ENCODE data around the gene CLEC1B. TPM values are rescaled to one million over a fixed set of nuclear protein-coding genes. Genes with fewer than 3 reads are reported as not detected.

Gene CLEC1B
- total and polyA plus RNA-seq, 2 donors (not counting 3 experiments of a cell fraction or from before 2014, with no cell fraction given): not detected

GRCh38 chr12:9943240-9943639 lies 55.7 kb downstream of the CLEC1B start:
- POLR2A ChIA-PET: no interaction called here
- H3K4me1 ChIP-seq (ENCODE audit: control insufficient read depth, extremely low read depth, insufficient read depth, low read length): no peaks in the 10 kb centered on the region
- CTCF ChIA-PET: interaction anchor here (0.9 kb wide), 1 partner anchor 67 kb away, joined by 3 read pairs; no protein-coding TSS in a partner anchor
- no peaks in the 10 kb centered on the region for H4K20me1 ChIP-seq (replicated peaks; ENCODE audit: control insufficient read depth, extremely low read depth, insufficient read depth, low read length)
- H3K36me3 ChIP-seq (ENCODE audit: control insufficient read depth in 2 of 2, extremely low read depth in 1 of 2, insufficient read depth in 2 of 2, low read length in 2 of 2): no peaks in the 10 kb centered on the region
- TF ChIP-seq EZH2 (IDR thresholded peaks at IDR 0.05; ENCODE audit: borderline replicate concordance, low read depth, low read length, severe bottlenecking) (no peak), POLR2AphosphoS5 (IDR thresholded peaks at IDR 0.05; ENCODE audit: insufficient read depth, low read depth, low read length) (no peak), CTCF (IDR thresholded peaks at IDR 0.05; ENCODE audit: extremely low read depth in 1 of 2, insufficient read depth in 1 of 2, low read depth in 1 of 2, low read length in 2 of 2) (no peak), MAX (IDR thresholded peaks at IDR 0.05; ENCODE audit: insufficient read depth, insufficient read length) (no peak), JUN (IDR thresholded peaks at IDR 0.05; ENCODE audit: borderline replicate concordance, insufficient read depth, insufficient read length, low read depth) (no peak), MYC (IDR thresholded peaks at IDR 0.05; ENCODE audit: low read depth, low read length) (no peak), GATA2 (IDR thresholded peaks at IDR 0.05; ENCODE audit: insufficient read depth, insufficient read length, low read depth, low read length) (no peak)
- FAIRE-seq: no peak
- dilution Hi-C loops (cut with MboI; ENCODE audit: extremely low pct_ligation_motif_present, low sequenced_read_pairs) (no loop called here), intact Hi-C loops (cut with micrococcal nuclease) (no loop called here)
- H3K9ac ChIP-seq (replicated peaks; ENCODE audit: extremely low read depth, insufficient read depth, low read length): no peak overlapping the region
- no peak overlapping the region for H3K27ac ChIP-seq (ENCODE audit: insufficient read depth, low read depth, low read length)
- H3K79me2 ChIP-seq (ENCODE audit: control insufficient read depth, insufficient read depth, low read length): no peaks in the 10 kb centered on the region
- H3K4me2 ChIP-seq (ENCODE audit: insufficient read depth, low read length): no peak overlapping the region
- H3K27me3 ChIP-seq (ENCODE audit: control insufficient read depth in 2 of 2, insufficient read depth in 2 of 2, low read length in 2 of 2): peaks cover 5 to 14% of the 10 kb centered on the region in 2 experiments
- H2AFZ ChIP-seq (ENCODE audit: low read depth, low read length): peak overlapping the region; percentile 7
- no peaks in the 10 kb centered on the region for H3K9me1 ChIP-seq (replicated peaks; ENCODE audit: control insufficient read depth, extremely low read depth, insufficient read depth, low read length)
- no peak overlapping the region for H3K4me3 ChIP-seq (replicated peaks in 1 of 3; ENCODE audit: insufficient read depth in 1 of 3, low read depth in 1 of 3, low read length in 3 of 3)
- no TSS peak for BruUV-seq (replicated peaks)
- no peak for DNase-seq (ENCODE audit: low read depth, low spot score)
- H3K9me3 ChIP-seq (replicated peaks; ENCODE audit: control insufficient read depth, insufficient read depth, low read length): no peaks in the 10 kb centered on the region

Other genes with a start within 250 kb of the CLEC1B start
- 0.49 and 1.2 TPM in 2 replicates for gene CD69, start 238.2 kb downstream of the CLEC1B start, total RNA-seq
- gene CD69, start 238.2 kb downstream of the CLEC1B start, polyA plus RNA-seq: 2.9 and 4.4 TPM in 2 replicates
- not detected in 2 replicates for gene KLRF1, start 171.6 kb downstream of the CLEC1B start, total RNA-seq
- not detected in 2 replicates for gene KLRF1, start 171.6 kb downstream of the CLEC1B start, polyA plus RNA-seq
- gene CLEC2B, start 129.8 kb downstream of the CLEC1B start, total RNA-seq: 16.4 and 18.3 TPM in 2 replicates
- 4.4 and 6.7 TPM in 2 replicates for gene CLEC2B, start 129.8 kb downstream of the CLEC1B start, polyA plus RNA-seq
- not detected in 2 replicates for gene KLRF2, start 117.6 kb downstream of the CLEC1B start, total RNA-seq
- gene KLRF2, start 117.6 kb downstream of the CLEC1B start, polyA plus RNA-seq: not detected in 2 replicates
- gene CLEC2A, start 66.8 kb downstream of the CLEC1B start, total RNA-seq: not detected in 2 replicates
- gene CLEC2A, start 66.8 kb downstream of the CLEC1B start, polyA plus RNA-seq: not detected in 2 replicates
- not detected in 2 replicates for gene CLEC12A, start 27.7 kb downstream of the CLEC1B start, total RNA-seq
- not detected in 2 replicates for gene CLEC12A, start 27.7 kb downstream of the CLEC1B start, polyA plus RNA-seq
- 1.2 TPM in 2 replicates for gene CLEC12B, start 11.5 kb upstream of the CLEC1B start, total RNA-seq
- 1.8 and 3.7 TPM in 2 replicates for gene CLEC12B, start 11.5 kb upstream of the CLEC1B start, polyA plus RNA-seq
- not detected in 2 replicates for gene CLEC9A, start 31.6 kb upstream of the CLEC1B start, total RNA-seq
- not detected in 2 replicates for gene CLEC9A, start 31.6 kb upstream of the CLEC1B start, polyA plus RNA-seq
- gene CLEC1A, start 99.9 kb upstream of the CLEC1B start, total RNA-seq: 22.5 and 24.2 TPM in 2 replicates
- 21.2 and 22.0 TPM in 2 replicates for gene CLEC1A, start 99.9 kb upstream of the CLEC1B start, polyA plus RNA-seq
- not detected in 2 replicates for gene CLEC7A, start 131.1 kb upstream of the CLEC1B start, total RNA-seq
- gene CLEC7A, start 131.1 kb upstream of the CLEC1B start, polyA plus RNA-seq: not detected in 2 replicates
- not detected in 2 replicates for gene OLR1, start 173.0 kb upstream of the CLEC1B start, total RNA-seq
- not detected in 2 replicates for gene OLR1, start 173.0 kb upstream of the CLEC1B start, polyA plus RNA-seq
- 0.24 TPM in 1 of 2 replicates, not detected in the other for gene TMEM52B, start 179.9 kb upstream of the CLEC1B start, total RNA-seq
- gene TMEM52B, start 179.9 kb upstream of the CLEC1B start, polyA plus RNA-seq: not detected in 2 replicates
- gene GABARAPL1, start 213.8 kb upstream of the CLEC1B start, total RNA-seq: 59.4 and 69.0 TPM in 2 replicates
- gene GABARAPL1, start 213.8 kb upstream of the CLEC1B start, polyA plus RNA-seq: 64.8 and 65.6 TPM in 2 replicates